HG03520 (cell line): ENCODE measurements around the gene OXLD1.
A peak's percentile ranks its signal among the peaks of the same experiment; 100 is the strongest.
"Not testable (repeated sequence)": the region's sequence is repeated elsewhere in the genome, so short reads cannot be mapped to it uniquely, and the experiment has no call there.

ENCODE experiments used
- ATAC-seq: cut with Tn5 transposase; IDR thresholded peaks from one replicate; pipeline ENCODE4 v1.9.1; 2021; ENCODE audit warnings: mild to moderate bottlenecking, moderate library complexity; ENCODE audit not compliant: unreplicated experiment

OXLD1 gene

DNA sequence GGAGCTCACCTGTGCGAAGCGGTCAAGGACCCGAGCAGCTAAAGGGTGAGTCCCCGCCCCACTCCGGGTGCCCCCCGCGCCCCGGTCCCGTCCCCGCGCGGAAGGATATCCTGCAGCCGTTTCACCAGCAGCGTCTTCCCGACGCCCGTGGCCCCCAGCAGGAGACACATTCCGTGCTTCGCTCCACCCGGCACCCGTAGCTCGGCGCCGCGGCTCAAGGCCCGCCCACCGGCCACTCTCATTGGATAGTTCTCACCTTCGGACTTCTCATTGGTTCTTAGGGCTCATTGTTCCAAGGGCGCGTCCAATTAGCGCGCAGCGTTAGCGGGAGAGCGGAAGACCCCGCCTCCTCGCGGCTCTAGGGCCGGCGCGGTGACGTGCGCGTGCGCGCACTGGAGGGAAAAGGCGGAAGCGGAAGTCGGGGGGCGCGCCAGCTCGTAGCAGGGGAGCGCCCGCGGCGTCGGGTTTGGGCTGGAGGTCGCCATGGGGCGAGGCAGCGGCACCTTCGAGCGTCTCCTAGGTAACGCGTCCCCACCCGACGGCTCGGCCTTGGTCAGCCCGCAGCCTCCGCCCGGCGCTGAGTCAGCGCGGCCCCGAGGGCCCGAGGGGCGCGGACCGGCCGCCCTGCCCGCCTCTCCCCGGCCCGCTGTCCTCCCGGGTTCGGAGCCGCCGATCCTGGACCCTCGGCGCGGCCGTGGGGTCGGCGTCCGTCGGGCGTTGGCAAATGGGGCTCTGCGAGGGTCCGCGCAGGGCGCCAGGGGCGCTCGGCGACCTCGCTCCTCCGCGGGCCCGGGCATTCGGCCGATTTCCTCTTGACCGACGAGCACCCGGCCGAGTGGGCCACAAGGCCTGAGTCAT lies 17.4 kb upstream of the OXLD1 start, which contains the start of the genes ARL16 and HGS:
ARL16 (minus strand) TSS at position 214 of the 858 bp plus-strand sequence; CDS start at position 170, 44 bp downstream.
HGS (plus strand) TSS at position 428 of the 858 bp plus-strand sequence; CDS start at position 484, 56 bp downstream.
- peak; percentile 89 for ATAC-seq

DNA sequence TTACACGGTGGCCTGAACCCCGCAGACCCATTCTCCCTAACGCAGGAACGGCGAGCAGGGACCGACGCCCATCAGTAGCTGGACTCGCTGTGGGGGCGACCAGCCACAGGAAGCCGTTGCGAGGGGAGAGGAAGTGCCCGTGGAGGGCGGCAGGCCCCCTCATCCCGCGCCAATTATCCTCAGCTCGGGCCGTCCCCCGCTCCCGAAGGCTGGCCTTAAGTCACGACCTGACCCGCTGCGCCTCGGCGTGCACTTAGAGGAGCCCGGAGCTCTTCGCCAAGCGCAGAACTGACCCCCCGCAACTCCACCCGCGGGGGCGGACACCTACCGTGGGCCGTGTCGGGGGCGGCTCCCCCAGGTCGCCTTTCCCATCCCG lies 16.8 kb upstream of the OXLD1 start:
- ATAC-seq = peak; percentile 7

DNA sequence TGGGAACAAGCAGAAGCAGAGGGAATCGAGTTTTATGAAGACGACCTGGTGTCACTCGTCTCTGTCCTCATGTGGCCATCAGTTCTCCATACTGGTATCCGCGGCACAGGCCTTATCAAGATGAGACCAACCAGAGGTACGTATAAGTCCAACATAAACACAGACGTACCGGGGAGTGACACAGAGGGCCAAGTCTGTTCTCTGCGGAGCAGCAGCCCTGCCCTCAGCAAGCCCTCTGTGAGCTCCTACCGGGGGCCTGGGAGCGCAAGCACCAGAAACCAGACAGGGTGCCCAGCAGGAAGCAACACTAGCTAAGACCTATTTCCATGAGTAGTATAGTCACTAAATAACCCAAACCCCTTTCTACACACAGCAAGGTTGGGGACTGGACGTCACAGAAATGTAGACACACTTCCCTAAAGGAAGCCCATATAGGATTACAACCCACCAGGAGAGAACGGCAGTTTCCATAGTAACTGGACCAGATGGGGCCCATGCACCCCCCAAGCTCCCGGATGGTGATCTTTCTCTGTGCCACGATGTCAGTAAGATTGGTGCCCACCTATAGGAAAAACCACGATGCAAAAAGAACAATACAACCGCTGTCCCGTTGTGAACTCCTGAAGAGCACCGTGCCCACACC lies 16.3 kb upstream of the OXLD1 start:
- ATAC-seq = no peak

DNA sequence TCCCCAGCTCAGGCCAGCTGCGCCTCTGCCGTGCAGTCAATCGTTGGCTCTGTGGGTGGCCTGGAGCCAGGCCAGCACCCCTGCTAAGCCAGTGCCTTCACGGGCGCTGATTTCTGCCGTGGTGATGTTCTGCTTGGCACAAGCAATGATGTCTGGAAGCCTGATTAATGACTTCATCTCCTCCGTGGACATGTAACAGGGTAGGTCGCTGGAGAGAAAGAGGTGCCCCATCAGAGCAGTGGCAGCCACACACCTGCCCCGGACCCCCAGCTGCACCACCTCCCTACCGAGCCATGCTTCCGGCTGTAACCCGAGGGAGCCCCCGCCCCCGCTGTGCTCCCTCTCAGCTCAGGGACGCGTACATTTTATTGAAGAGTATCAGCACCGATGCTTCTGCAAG lies 15.3 kb upstream of the OXLD1 start:
- ATAC-seq = no peak

DNA sequence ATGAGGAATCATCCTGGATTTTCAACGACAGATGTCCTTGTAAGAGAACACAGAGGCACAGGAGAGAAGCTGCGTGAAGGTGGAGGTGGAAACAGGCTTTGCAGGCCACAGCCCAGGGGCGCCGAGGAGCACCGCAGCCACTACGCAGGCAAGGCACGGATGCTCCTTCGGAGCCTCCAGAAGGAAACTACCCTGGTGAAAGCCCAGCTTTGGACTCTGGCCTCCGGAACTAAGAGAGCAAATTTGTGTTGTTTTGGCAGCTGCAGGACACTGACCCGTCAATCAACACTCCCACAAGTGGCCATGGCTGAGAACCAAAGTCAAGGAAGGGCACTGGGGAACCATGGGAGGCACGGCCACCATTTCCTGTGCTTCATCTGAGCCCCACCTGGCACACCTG lies 13.7 kb upstream of the OXLD1 start:
- no peak for ATAC-seq

DNA sequence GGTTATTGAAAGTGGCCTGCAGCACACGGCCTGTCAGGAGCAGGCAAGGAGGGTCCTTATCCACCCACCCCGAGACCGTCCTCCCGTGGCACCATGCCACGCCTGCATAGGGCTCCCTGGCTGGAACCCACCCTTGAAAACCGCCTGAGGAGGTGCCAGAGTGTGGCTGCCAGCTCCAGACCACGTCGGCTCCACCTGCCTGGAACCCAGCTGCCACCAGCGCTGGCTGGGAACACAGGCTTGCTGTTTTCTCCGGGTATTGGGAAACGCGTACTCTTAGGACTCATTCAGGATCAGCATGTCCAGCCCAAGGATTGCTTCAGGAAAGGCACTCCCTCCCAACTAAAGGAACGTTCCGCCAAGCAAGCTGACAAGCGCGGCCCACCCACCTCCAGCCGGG lies 10.5 kb upstream of the OXLD1 start:
- no peak for ATAC-seq

DNA sequence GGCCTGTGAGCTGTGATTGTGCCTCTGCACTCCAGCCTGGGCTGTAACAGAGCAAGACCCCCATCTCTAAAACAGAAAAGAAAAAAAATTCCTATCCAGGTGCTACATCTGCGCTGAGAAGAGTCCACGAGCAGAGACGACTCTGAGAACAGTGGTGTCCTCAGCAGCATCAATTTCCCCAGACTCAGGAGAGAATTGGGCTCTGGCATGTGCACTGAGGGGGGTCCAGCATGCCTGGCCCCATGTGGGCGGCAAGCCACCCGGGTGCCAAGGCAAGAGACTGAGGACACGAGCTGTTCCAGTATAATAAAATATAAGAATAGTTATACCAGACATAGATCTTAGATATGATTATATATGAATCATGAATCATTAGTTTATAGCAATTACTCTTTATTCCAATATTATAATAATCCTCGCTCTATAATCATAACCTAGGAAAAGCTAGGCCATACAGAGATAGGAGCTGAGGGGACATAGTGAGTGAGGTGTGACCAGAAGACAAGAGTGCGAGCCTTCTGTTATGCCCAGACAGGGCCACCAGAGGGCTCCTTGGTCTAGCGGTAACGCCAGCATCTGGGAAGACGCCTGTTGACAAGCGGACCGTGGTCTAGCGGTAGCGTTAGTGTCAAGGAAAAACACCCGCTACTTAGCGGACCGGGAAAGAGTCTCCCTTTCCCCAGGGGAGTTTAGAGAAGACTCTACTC lies 9.3 kb upstream of the OXLD1 start:
- not testable (repeated sequence) for ATAC-seq

DNA sequence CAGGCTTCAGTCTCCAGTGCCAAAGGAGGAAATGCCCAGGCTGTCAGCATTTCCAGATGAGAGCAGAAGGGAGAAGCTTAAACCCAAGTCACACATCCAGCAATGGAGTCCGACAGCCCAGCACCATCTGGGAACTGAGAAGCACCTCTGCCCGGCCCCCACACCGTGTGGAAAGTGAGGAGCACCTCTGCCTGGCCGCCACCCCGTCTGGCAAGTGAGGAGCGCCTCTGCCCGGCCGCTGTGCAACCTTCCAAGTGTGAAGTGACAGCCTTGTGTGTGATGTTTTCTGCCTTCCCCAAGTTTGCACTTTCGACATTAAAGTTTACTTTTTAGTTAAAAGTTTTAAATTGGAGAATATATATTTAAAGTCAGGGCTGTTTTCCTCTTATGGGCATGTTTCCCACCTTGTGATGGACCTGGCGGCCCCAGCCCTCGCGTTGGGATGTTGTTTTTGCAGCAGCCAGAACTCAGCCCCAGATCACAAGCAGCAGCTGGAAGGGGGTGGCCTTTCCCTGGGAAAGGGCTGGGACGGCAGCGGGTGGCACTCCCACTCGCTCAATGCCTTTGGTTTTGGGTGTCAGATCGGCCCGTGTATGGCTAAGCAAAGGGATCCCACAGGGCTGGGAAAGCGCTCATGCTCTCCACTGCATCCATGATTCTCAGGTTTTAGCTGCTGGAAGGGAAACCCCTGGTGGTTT lies 7.3 kb upstream of the OXLD1 start:
- ATAC-seq = no peak

DNA sequence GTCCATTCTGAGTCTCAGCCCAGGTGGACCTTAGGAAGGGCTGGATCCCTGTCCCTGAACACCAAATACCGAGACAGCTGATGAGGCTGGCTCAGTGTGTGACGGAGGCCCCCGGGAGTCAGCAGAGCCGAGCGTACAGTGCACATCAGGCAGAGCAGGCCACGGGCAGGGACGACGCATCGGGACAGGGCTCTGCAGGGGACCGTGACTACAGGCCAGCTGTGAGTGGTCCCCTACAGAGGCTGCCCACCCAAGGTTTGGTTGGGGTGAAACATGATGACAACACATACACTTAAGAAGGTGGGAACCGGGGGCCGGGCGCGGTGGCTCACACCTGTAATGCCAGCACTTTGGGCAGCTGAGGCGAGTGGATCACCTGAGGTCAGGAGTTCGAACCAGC lies 6.5 kb upstream of the OXLD1 start:
- ATAC-seq = no peak

DNA sequence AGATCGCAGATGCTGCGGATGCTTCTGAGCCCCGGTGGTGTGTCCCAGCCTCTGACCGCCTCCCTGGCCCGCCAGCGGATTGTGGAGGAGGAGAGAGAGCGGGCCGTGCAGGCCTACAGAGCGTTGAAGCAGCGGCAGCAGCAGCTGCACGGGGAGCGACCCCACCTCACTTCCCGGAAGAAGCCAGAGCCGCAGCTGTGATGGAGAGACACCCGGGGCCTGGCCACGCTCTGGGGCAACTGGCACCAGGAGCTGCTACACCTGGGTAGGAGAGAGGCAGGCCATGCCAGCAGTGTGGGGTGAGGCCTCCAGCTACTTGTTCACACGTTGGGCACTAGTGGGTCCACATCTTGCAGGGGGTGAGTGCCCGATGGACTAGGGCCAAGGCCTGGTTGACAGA lies 6.1 kb upstream of the OXLD1 start:
- ATAC-seq = no peak

DNA sequence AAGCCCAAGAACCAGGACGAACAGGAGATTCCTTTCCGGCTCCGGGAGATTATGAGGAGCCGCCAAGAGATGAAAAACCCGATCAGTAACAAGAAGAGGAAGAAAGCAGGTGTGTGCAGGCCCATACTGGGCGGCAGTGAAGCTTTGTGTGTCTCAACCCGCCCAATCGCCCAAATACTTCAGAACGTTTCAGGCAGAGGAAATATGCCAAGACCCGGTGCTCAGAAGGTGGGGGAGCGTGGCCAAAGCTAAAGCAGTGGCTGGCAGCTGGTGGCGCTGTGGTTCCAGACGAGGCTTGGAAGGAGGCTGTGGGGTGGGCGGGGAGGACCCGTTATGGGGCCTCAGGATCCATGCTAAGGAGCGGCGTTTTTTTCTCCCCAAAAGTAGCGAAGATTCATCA lies 1.3 kb upstream of the OXLD1 start:
- ATAC-seq = no peak

DNA sequence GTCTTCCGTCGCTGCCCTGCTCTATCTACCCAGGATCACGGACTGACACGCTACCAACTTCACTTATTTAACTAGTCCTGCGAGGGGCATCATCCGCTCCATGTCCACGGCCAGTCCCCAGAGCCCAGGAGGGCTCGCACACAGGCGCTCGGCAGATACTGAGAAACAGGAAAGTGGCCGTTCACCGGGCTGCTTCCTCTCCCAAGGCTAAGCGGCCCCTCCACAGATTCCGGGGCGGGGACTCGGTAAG lies 388 bp downstream of the OXLD1 start:
- peak; percentile 9 for ATAC-seq

DNA sequence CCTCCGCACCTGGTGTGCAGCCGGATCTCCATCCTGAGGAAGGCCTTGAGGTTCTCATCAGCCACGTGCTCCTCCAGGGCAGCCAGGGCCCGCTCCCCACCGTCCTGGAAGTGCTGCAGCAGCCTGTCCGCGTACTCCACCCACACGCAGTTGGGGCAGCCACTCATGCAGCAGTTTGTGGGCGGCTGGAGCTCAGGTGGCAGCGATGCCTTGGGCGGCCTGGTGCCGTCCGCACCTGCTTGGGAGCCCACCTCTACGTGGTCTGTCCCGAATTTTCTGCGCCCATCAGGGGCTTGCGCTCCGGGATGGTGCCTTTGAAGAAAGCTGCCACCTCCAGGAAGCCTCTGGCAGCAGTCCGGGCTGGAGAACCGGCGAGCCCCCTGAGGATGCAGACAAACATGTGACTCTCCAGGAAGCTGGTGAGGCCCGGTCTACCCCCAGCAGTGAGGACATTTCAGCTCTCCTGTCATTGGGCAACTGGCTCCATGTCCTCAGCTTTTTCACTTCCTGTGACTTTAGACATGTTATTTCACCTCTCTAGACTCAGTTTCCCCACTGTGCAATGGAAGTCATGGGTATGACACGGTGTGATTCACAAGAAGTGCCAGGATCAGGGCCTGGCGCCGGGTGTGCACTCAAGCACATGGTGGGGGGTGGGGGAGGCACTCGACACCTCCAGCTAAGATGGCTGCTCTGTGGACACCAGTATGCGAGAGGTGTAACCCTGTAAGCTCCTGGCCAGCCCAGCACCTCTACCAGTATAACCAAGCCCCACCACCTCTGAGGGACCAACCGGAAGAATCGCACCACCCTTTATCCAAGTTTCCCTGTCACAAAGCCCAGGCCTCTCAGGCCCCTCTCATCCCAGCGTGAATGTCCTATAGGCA lies 957 bp downstream of the OXLD1 start:
- ATAC-seq = no peak

DNA sequence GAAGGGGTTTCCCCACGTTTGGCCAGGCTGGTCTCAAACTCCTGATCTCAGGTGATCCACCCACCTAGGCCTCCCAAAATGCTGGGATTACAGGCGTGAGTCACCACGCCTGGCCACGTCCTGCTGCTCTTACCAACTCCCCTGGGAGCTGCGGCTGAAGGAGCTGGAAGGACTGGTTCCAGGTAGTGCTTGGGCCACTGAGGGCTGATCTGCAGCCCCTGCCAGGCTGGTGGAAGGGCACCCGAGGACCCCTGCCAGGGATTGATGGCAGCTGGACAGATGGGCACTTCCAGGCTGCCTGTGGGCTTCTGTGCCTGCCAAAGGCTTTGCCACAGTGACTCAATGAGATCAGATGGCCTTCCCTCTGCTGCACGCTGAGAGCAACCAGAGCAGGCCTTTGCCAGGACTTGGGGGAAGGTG lies 2.3 kb downstream of the OXLD1 start:
- no peak for ATAC-seq

DNA sequence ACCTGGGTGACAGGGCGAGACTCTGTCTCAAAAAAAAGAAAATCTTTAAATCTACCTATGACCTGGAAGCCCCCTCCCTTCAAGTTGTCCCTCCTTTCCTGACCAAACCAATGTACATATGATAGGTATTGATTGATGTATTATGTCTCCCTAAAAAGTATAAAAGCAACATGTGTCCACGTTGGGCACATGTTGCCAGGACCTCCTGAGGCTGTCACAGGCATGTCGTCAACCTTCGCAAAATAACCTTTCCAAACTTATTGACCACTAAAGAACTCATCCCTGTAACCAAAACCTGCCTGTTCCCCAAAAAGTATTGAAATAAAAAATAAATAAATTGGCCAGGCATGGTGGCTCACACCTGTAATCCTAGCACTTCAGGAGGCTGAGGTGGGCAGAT lies 4.4 kb downstream of the OXLD1 start:
- ATAC-seq = no peak

DNA sequence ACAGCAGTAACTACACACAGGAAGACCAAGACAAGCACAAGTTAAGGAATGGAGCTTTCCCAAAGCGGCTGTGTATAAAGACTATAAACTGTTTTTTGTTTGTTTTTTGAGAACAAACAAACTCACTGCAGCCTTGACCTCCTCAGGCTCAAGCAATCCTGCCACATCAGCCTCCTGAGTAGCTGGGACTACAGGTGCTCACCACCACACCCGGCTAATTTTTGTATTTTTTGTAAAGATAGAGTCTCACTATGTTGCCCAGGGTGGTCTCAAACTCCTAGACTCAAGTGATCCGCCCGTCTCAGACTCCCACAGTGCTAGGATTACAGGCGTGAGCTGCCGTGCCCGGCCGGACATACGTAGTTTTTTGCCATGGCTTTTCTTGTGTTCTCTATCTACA lies 6.0 kb downstream of the OXLD1 start:
- no peak for ATAC-seq

DNA sequence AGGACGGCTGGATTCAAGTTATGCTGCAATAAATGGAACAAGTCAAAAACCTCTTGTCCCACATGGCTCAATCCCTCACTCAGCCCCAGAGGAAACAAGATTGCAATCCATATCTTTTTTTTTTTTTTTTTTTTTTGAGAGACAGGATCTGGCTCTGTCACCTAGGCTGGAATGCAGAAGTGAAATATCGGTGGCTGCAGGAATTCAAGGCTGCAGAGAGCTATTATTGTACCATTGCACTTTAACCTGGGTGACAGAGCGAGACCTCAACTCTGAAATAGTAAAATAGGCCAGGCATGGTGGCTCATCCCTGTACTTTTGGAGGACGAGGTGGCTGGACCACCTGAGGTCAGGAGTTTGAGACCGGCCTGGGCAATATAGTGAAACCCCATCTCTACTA lies 7.4 kb downstream of the OXLD1 start:
- no peak for ATAC-seq

DNA sequence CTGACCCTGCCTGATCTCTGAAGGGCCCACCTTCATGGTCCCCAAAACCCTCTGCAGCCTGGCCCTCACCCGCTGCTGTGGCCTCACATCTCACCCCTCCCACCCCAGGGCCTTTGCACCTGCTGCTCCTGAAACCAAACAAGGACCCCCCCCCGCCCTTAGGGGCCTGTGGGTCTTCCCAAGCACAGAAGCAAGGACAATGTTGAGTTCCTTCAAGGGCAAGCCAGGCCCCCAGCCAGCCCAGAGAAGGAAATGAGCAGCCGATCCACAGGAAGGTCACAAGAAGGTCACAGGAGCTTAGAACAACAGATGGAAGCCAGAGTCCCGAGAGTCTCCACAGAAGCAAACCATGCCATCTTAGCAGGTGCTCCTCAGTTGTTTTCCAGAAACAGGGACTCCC lies 9.6 kb downstream of the OXLD1 start:
- ATAC-seq = no peak

DNA sequence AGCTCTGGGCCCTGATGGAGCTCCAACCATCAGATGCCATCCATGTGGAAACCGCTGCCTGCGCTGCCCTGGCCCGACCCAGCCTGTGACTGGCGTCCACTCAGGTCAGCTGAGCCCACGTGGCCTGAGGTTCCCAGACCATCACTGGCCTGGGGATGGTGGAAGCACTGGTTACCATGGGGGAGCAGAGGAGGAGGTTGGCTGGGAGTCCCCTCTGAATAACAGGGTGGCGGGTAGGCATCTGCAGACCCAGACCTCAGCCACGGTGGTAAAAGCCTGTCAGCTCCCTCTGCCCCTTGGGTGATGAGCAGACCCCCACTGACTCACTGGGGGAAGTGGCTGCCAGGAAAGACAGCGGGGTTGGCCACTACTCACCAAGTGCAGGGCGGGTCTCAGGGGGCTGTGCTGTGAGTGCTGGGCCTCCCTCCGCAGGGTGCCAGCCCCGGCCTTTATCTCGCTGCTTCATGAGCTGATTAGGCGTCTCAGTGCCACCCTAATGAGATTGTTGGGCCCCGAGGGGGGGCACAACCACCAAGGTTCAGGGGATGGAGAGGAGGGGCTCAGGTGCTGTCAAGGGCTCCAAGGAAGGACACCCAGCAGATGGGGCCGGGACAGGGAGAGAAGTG lies 10.2 kb downstream of the OXLD1 start, which contains the start of gene PDE6G:
PDE6G (minus strand) TSS at position 425 of the 626 bp plus-strand sequence. CDS start 3,237 bp downstream, outside the sequence.
- ATAC-seq = no peak
